H1 (cell line): ENCODE data around the gene MCF2L. TPM values are rescaled to one million over a fixed set of nuclear protein-coding genes. Genes with fewer than 3 reads are reported as not detected.

Experiments used
- CTCF ChIA-PET: fragments of 300-600 bp; sonication (Branson Sonifier 250); formaldehyde crosslinking; loops from one replicate; lab custom pipeline; 2021; ENCODE audit not compliant: partially characterized antibody; lab: Charles Lee
- POLR2A ChIA-PET: fragments of 300-600 bp; sonication (Branson Sonifier 250); formaldehyde crosslinking; loops from one replicate; lab custom pipeline; 2021; ENCODE audit warnings: inconsistent platforms; ENCODE audit not compliant: partially characterized antibody; lab: Charles Lee
- DNase-seq, 2 experiments: peaks; one replicate each; pipeline versions ENCODE4 v3.0.0 to v3.0.0-alpha.2; 2010 to 2022; ENCODE audit warnings: low spot score in 2 of 2, low read depth in 1 of 2, mixed read lengths in 1 of 2
- FAIRE-seq: peaks from 2 replicates; lab custom pipeline; 2011; peaks lifted over from hg19 to GRCh38; lab: Jason Lieb, UNC
- H2AFZ ChIP-seq: 2 replicates; pipeline ENCODE4 v1.8.1; 2012; ENCODE audit warnings: low read length, inconsistent platforms
- H2AK5ac ChIP-seq: 2 replicates; pipeline ENCODE4 v1.6.1; 2013; ENCODE audit warnings: low read depth, low read length
- H2BK120ac ChIP-seq: replicated peaks from 2 replicates; pipeline ENCODE3; 2013; ENCODE audit warnings: low read depth, low read length, inconsistent platforms
- H2BK12ac ChIP-seq: 2 replicates; pipeline ENCODE4 v1.6.1; 2013; ENCODE audit warnings: low read depth, low read length
- H2BK15ac ChIP-seq: 2 replicates; pipeline ENCODE4 v1.6.1; 2013; ENCODE audit warnings: low read length
- H2BK20ac ChIP-seq: 2 replicates; pipeline ENCODE4 v1.6.1; 2013; ENCODE audit warnings: low read length
- H2BK5ac ChIP-seq: 2 replicates; pipeline ENCODE4 v1.6.1; 2013; ENCODE audit warnings: low read depth, low read length
- H3K14ac ChIP-seq: 2 replicates; pipeline ENCODE4 v1.6.1; 2013; ENCODE audit warnings: inconsistent platforms; ENCODE audit not compliant: insufficient read length
- H3K18ac ChIP-seq: 2 replicates; pipeline ENCODE4 v1.6.1; 2013; ENCODE audit warnings: low read length; ENCODE audit errors: extremely low read depth
- H3K23ac ChIP-seq: 2 replicates; pipeline ENCODE4 v1.6.1; 2013; ENCODE audit warnings: inconsistent platforms; ENCODE audit not compliant: insufficient read length
- H3K23me2 ChIP-seq: 2 replicates; pipeline ENCODE4 v1.6.1; 2013; ENCODE audit warnings: low read depth, low read length
- H3K27ac ChIP-seq: 2 replicates; pipeline ENCODE4 v1.6.1; 2011; ENCODE audit warnings: low read depth, low read length, inconsistent platforms
- H3K27me3 ChIP-seq, 4 experiments: replicated peaks in 1 of 4; 1 replicate in 1 of 4; 2 replicates in 3 of 4; pipeline versions ENCODE4 v1.6.1 to v1.8.1; 2011 to 2013; ENCODE audit warnings: low read length in 3 of 4, mild to moderate bottlenecking in 3 of 4, inconsistent platforms in 2 of 4, mixed read lengths in 2 of 4, moderate library complexity in 1 of 4; ENCODE audit not compliant: control insufficient read depth in 3 of 4, insufficient read depth in 3 of 4; ENCODE audit errors: extremely low read depth in 1 of 4
- H3K36me3 ChIP-seq, 4 experiments: 2 replicates each; pipeline versions ENCODE4 v1.6.1 to v1.8.1; 2011 to 2013; ENCODE audit warnings: mild to moderate bottlenecking in 4 of 4, low read length in 3 of 4, moderate library complexity in 2 of 4, control low read depth in 1 of 4, inconsistent platforms in 1 of 4; ENCODE audit not compliant: insufficient read depth in 4 of 4, control insufficient read depth in 2 of 4
- H3K4ac ChIP-seq: replicated peaks from 2 replicates; pipeline ENCODE3; 2013; ENCODE audit warnings: low read length, low read depth, mixed read lengths, inconsistent platforms; ENCODE audit not compliant: insufficient read length
- H3K4me1 ChIP-seq, 4 experiments: replicated peaks in 1 of 4; 1 replicate in 1 of 4; 2 replicates in 3 of 4; pipeline versions ENCODE4 v1.6.1 to v1.8.1; 2011 to 2013; ENCODE audit warnings: low read length in 3 of 4, inconsistent platforms in 2 of 4, mixed read lengths in 1 of 4; ENCODE audit not compliant: insufficient read depth in 4 of 4, control insufficient read depth in 3 of 4
- H3K4me2 ChIP-seq, 2 experiments: 2 replicates each; pipeline versions ENCODE4 v1.6.1 to v1.8.1; 2011 to 2013; ENCODE audit warnings: low read depth in 2 of 2, low read length in 2 of 2, control low read depth in 1 of 2, inconsistent platforms in 1 of 2, mild to moderate bottlenecking in 1 of 2; ENCODE audit not compliant: insufficient read depth in 1 of 2
- H3K4me3 ChIP-seq, 4 experiments: fragments of 200-600, 300-600 bp in 1 of 4; sonication (generic), shearing (Covaris generic), sonication (Bioruptor Twin) in 1 of 4; 2 replicates each; pipeline versions ENCODE4 v1.5.1 to v1.8.1; 2011 to 2016; ENCODE audit warnings: low read length in 4 of 4, low read depth in 3 of 4, control low read depth in 2 of 4, inconsistent platforms in 2 of 4, mild to moderate bottlenecking in 2 of 4, mixed read lengths in 1 of 4, moderate library complexity in 1 of 4; ENCODE audit not compliant: insufficient read depth in 2 of 4; ENCODE audit errors: extremely low read depth in 1 of 4
- H3K56ac ChIP-seq: replicated peaks from 2 replicates; pipeline ENCODE3; 2013; ENCODE audit warnings: low read depth, mild to moderate bottlenecking, mixed read lengths, low read length, inconsistent platforms; ENCODE audit not compliant: insufficient read length
- H3K79me1 ChIP-seq: 2 replicates; pipeline ENCODE4 v1.6.1; 2013; ENCODE audit warnings: low read depth, low read length, control low read depth
- H3K79me2 ChIP-seq, 2 experiments: 2 replicates each; pipeline versions ENCODE4 v1.6.1 to v1.8.1; 2012 to 2013; ENCODE audit warnings: low read length in 2 of 2, mild to moderate bottlenecking in 2 of 2, inconsistent platforms in 1 of 2; ENCODE audit not compliant: insufficient read depth in 2 of 2, control insufficient read depth in 1 of 2
- H3K9ac ChIP-seq, 4 experiments: replicated peaks in 1 of 4; 1 replicate in 1 of 4; 2 replicates in 3 of 4; pipeline versions ENCODE4 v1.6.1 to v1.8.1; 2011 to 2013; ENCODE audit warnings: low read depth in 3 of 4, low read length in 3 of 4, control low read depth in 2 of 4, mild to moderate bottlenecking in 2 of 4, moderate library complexity in 2 of 4, inconsistent platforms in 1 of 4; ENCODE audit errors: extremely low read depth in 1 of 4
- H3K9me3 ChIP-seq, 2 experiments: 2 replicates each; pipeline versions ENCODE4 v1.6.1 to v1.8.1; 2012 to 2013; ENCODE audit warnings: mild to moderate bottlenecking in 2 of 2, moderate library complexity in 2 of 2, control low read depth in 1 of 2, inconsistent platforms in 1 of 2, low read depth in 1 of 2, low read length in 1 of 2, mixed read lengths in 1 of 2; ENCODE audit not compliant: insufficient read depth in 2 of 2
- H4K20me1 ChIP-seq, 2 experiments: replicated peaks in 1 of 2; 2 replicates each; pipeline versions ENCODE3 to v1.8.1; 2011 to 2013; ENCODE audit warnings: inconsistent platforms in 2 of 2, low read length in 2 of 2, mild to moderate bottlenecking in 1 of 2; ENCODE audit not compliant: insufficient read depth in 2 of 2, control insufficient read depth in 1 of 2
- H4K5ac ChIP-seq: 2 replicates; pipeline ENCODE4 v1.6.1; 2013; ENCODE audit warnings: low read length, low read depth, mixed read lengths, inconsistent platforms; ENCODE audit not compliant: insufficient read length
- H4K8ac ChIP-seq: 2 replicates; pipeline ENCODE4 v1.8.0; 2013; ENCODE audit warnings: mild to moderate bottlenecking, moderate library complexity, low read length, inconsistent platforms; ENCODE audit not compliant: insufficient read depth; ENCODE audit errors: extremely low read depth
- H4K91ac ChIP-seq: replicated peaks from 2 replicates; pipeline ENCODE3; 2013; ENCODE audit warnings: low read length, mixed read lengths, inconsistent platforms; ENCODE audit not compliant: insufficient read length
- BCL11A ChIP-seq, 2 experiments: IDR thresholded peaks; one replicate each; pipeline ENCODE4 v1.6.1; 2011; ENCODE audit warnings: low read depth in 2 of 2, low read length in 2 of 2, mild to moderate bottlenecking in 2 of 2
- BRCA1 ChIP-seq: IDR thresholded peaks from 2 replicates; pipeline ENCODE4 v1.6.1; 2012; ENCODE audit warnings: low read depth, low read length, improper control_type of control experiment
- EZH2 ChIP-seq: fragments of 200-600 bp; sonication (generic); IDR thresholded peaks from 2 replicates; pipeline ENCODE4 v1.7.1; 2012; ENCODE audit warnings: low read depth, mild to moderate bottlenecking, moderate library complexity, low read length, inconsistent platforms; ENCODE audit not compliant: severe bottlenecking
- KDM1A ChIP-seq: fragments of 200-600, 300-600 bp; sonication (generic); IDR thresholded peaks from 2 replicates; pipeline ENCODE4 v1.7.1; 2016; ENCODE audit warnings: mild to moderate bottlenecking, low read length, borderline replicate concordance
- RAD21 ChIP-seq, 2 experiments: IDR thresholded peaks in 1 of 2; conservative IDR thresholded peaks in 1 of 2; 2 replicates each; pipeline ENCODE4 v1.6.1; 2011; ENCODE audit warnings: low read depth in 2 of 2, low read length in 2 of 2, improper control_type of control experiment in 1 of 2, inconsistent platforms in 1 of 2, mild to moderate bottlenecking in 1 of 2, moderate library complexity in 1 of 2
- RFX5 ChIP-seq: IDR thresholded peaks from 2 replicates; pipeline ENCODE4 v1.6.1; 2011; ENCODE audit warnings: low read depth, low read length, improper control_type of control experiment, borderline replicate concordance
- SAP30 ChIP-seq: fragments of 300-600 bp; sonication (generic); IDR thresholded peaks from 2 replicates; pipeline ENCODE4 v1.7.1; 2012; ENCODE audit warnings: low read length, moderate library complexity, mild to moderate bottlenecking, inconsistent platforms; ENCODE audit not compliant: insufficient read depth, insufficient replicate concordance
- SIN3A ChIP-seq, 2 experiments: IDR thresholded peaks in 1 of 2; conservative IDR thresholded peaks in 1 of 2; 2 replicates each; pipeline ENCODE4 v1.6.1; 2011 to 2012; ENCODE audit warnings: low read length in 2 of 2, improper control_type of control experiment in 1 of 2, low read depth in 1 of 2, mild to moderate bottlenecking in 1 of 2
- SIX5 ChIP-seq: IDR thresholded peaks from 2 replicates; pipeline ENCODE4 v1.6.1; 2011; ENCODE audit warnings: mild to moderate bottlenecking, low read depth, low read length
- SP2 ChIP-seq: IDR thresholded peaks from 2 replicates; pipeline ENCODE4 v1.6.1; 2012; ENCODE audit warnings: mild to moderate bottlenecking, low read length, inconsistent platforms
- WGBS, 2 experiments: shearing (Covaris generic) in 1 of 2; methylation state at CpG; one replicate each; pipeline versions ENCODE4 v1.1.6 to v1.1.7; 2013 to 2015; ENCODE audit warnings: low lambda C conversion rate in 2 of 2, mixed read lengths in 2 of 2, inconsistent platforms in 1 of 2, low coverage in 1 of 2, missing lambda C conversion rate in 1 of 2; ENCODE audit not compliant: insufficient replicate concordance in 2 of 2, insufficient coverage in 1 of 2, insufficient read length in 1 of 2; ENCODE audit errors: extremely low coverage in 1 of 2, missing lambda C conversion rate in 1 of 2; 5-methylcytosine and 5-hydroxymethylcytosine counted together
- polyA plus RNA-seq, 7 experiments: library from polyadenylated mRNA; depleted of rRNA in 3 of 7; stranded (reverse) in 5 of 7; unstranded in 2 of 7; fragments of >200 nt in 5 of 7; fragments of 200-250 nt in 2 of 7; gene quantifications; 1 replicate in 5 of 7; 2 replicates in 1 of 7; 4 replicates in 1 of 7; pipeline versions ENCODE4 v1.2.1 to v1.2.3, GENCODE V29; 2011 to 2013; ENCODE audit warnings: missing spikeins in 2 of 7, mixed read lengths in 2 of 7
- total RNA-seq: library from RNA; stranded (reverse); fragmentation: NEBNext Ultra II Directional; extraction: Animal tissue kit (Norgen Biotek cat#: 25700); gene quantifications from 2 replicates; pipeline ENCODE4 v1.2.1, GENCODE V29; 2021

Gene MCF2L
- total and polyA plus RNA-seq, 2 of the 8 experiments (the other 6 are each of a cell fraction or from before 2014, with no cell fraction given) = 10.1 to 24.4 TPM

GRCh38 chr13:112928020-112928971 lies 40.7 kb upstream of the MCF2L start:
- H2AK5ac ChIP-seq = no peak overlapping the region
- H3K23ac ChIP-seq = no peak overlapping the region
- peaks cover 0 to 9% (median 6%) of the 10 kb centered on the region in 4 experiments; a peak in 4 of 7 replicates for H3K4me1 ChIP-seq
- no peaks in the 10 kb centered on the region for H3K79me2 ChIP-seq
- WGBS, 2 experiments = 88% methylated on average over 21 of the region's 21 CpGs; no CpG with 5 or more reads in 1 of the 2 experiments
- H3K4me2 ChIP-seq = no peak overlapping the region
- no peak overlapping the region for H4K5ac ChIP-seq
- H2BK120ac ChIP-seq = no peak overlapping the region
- no peak overlapping the region; the same call in 1 of the 2 replicates for H2BK5ac ChIP-seq
- DNase-seq (no peak), FAIRE-seq (no peak)
- H4K8ac ChIP-seq = no peak overlapping the region
- H3K9me3 ChIP-seq = peaks cover 4 to 10% of the 10 kb centered on the region in 2 experiments
- H3K4me3 ChIP-seq = no peak overlapping the region
- H3K36me3 ChIP-seq = no peaks in the 10 kb centered on the region
- peaks cover 2 to 4% of the 10 kb centered on the region in 2 experiments for H4K20me1 ChIP-seq
- H4K91ac ChIP-seq = no peak overlapping the region
- H2BK15ac ChIP-seq = no peak overlapping the region
- no peak overlapping the region for H3K9ac ChIP-seq
- POLR2A ChIA-PET = interaction anchor here (1.9 kb wide), 1 partner anchor 9 kb away, joined by 6 read pairs; no protein-coding TSS in a partner anchor
- no peaks in the 10 kb centered on the region for H3K23me2 ChIP-seq
- no peaks in the 10 kb centered on the region for H3K27me3 ChIP-seq
- H2BK12ac ChIP-seq = no peak overlapping the region
- no peak overlapping the region for H2BK20ac ChIP-seq
- H3K14ac ChIP-seq = no peak overlapping the region
- no peak overlapping the region for H3K56ac ChIP-seq
- H3K4ac ChIP-seq = no peak overlapping the region
- no peak overlapping the region for H3K18ac ChIP-seq
- H3K27ac ChIP-seq = no peak overlapping the region
- CTCF ChIA-PET = interaction anchor here (0.5 to 2.2 kb wide), 4 partner anchors 15 to 523 kb away, joined by 3 to 5 read pairs (median 3); no protein-coding TSS in a partner anchor
- H2AFZ ChIP-seq = no peak overlapping the region
- no peaks in the 10 kb centered on the region; the same call in 1 of the 2 replicates for H3K79me1 ChIP-seq
- TF ChIP-seq SP2 (no peak), BCL11A (IDR thresholded peaks at IDR 0.05; ENCODE audit: low read depth in 2 of 2, low read length in 2 of 2) (no peak), BRCA1 (no peak), EZH2 (no peak), SIX5 (no peak), KDM1A (no peak), SIN3A (conservative IDR thresholded peaks at IDR 0.05 in 1 of 2, IDR thresholded peaks at IDR 0.05 in 1 of 2; ENCODE audit: low read depth in 1 of 2, low read length in 2 of 2) (no peak), RFX5 (no peak), SAP30 (no peak), RAD21 (IDR thresholded peaks at IDR 0.05 in 1 of 2, conservative IDR thresholded peaks at IDR 0.05 in 1 of 2; ENCODE audit: low read depth in 2 of 2, low read length in 2 of 2) (no peak)
